NCI-H748 (cell line): ENCODE results near the gene LDHAL6B.
A peak's percentile ranks its signal among the peaks of the same experiment; 100 is the strongest.

Experiments
- DNase-seq: peaks from one replicate; lab custom pipeline; 2025; ENCODE audit not compliant: unreplicated experiment; lab: John Stamatoyannopoulos, UW

Gene LDHAL6B

GRCh38 chr15:59216911-59217310, 10.3 kb downstream of the LDHAL6B start:
- DNase-seq: no peak

GRCh38 chr15:59217876-59218498, 11.3 kb downstream of the LDHAL6B start:
- no peak for DNase-seq

- DNase-seq: no peak
Observed at GRCh38 chr15:59218710-59219109, 12.1 kb downstream of the LDHAL6B start.

- DNase-seq: no peak
Observed at GRCh38 chr15:59221511-59222505, 15.2 kb downstream of the LDHAL6B start.

GRCh38 chr15:59222906-59223550, 16.4 kb downstream of the LDHAL6B start:
- DNase-seq: no peak

GRCh38 chr15:59223736-59224135, 17.1 kb downstream of the LDHAL6B start:
- DNase-seq: no peak

- peak; percentile 1 for DNase-seq
Observed at GRCh38 chr15:59224474-59224873, 17.8 kb downstream of the LDHAL6B start.

GRCh38 chr15:59227021-59227420, 20.4 kb downstream of the LDHAL6B start:
- no peak for DNase-seq

GRCh38 chr15:59229015-59229414, 22.4 kb downstream of the LDHAL6B start:
- DNase-seq: no peak

- DNase-seq: no peak
Observed at GRCh38 chr15:59229453-59229852, 22.8 kb downstream of the LDHAL6B start.

GRCh38 chr15:59230531-59231055, 23.9 kb downstream of the LDHAL6B start:
- DNase-seq: no peak

- no peak for DNase-seq
Observed at GRCh38 chr15:59232476-59232875, 25.8 kb downstream of the LDHAL6B start.

- DNase-seq: no peak
Observed at GRCh38 chr15:59236394-59236793, 29.8 kb downstream of the LDHAL6B start.

GRCh38 chr15:59237119-59237855, 30.6 kb downstream of the LDHAL6B start:
- no peak for DNase-seq

- no peak for DNase-seq
Observed at GRCh38 chr15:59237924-59238331, 31.3 kb downstream of the LDHAL6B start.

GRCh38 chr15:59240036-59240435, 33.4 kb downstream of the LDHAL6B start:
- no peak for DNase-seq

- DNase-seq: no peak
Observed at GRCh38 chr15:59242649-59243048, 36.0 kb downstream of the LDHAL6B start.

- DNase-seq: no peak
Observed at GRCh38 chr15:59243622-59244021, 37.0 kb downstream of the LDHAL6B start.

- no peak for DNase-seq
Observed at GRCh38 chr15:59244337-59244736, 37.7 kb downstream of the LDHAL6B start.

- DNase-seq: no peak
Observed at GRCh38 chr15:59245559-59245958, 38.9 kb downstream of the LDHAL6B start.

- peak; percentile 48 for DNase-seq
Observed at GRCh38 chr15:59247364-59247763, 40.7 kb downstream of the LDHAL6B start.
